HG03103 (cell line): ENCODE data around the gene LCE1F.

Experiments used
- ATAC-seq: cut with Tn5 transposase; IDR thresholded peaks from one replicate; pipeline ENCODE4 v1.9.1; 2021; ENCODE audit warnings: low read depth; ENCODE audit not compliant: unreplicated experiment

The LCE1F gene, protein sequence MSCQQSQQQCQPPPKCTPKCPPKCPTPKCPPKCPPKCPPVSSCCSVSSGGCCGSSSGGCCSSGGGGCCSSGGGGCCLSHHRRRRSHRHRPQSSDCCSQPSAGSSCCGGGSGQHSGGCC

DNA sequence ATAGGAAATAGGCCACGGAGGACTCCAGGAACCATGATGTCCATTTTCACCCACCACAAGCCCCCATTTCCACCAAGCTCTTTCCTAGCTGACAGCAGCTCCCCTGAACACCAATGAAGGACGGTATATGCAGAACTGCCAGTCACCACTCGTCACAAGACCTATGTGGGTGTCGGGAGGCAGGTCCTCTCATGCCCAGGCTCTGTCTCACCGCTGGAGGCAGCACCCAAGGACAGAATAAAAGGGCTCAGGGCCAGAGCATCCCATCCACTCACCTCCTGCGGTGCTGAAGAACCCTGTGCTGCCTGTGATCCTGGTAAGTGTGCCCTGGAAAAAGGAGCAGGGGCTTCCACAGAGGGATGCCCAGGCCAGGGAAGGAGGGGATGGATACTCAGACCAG is at the start of gene LCE1F:
LCE1F (plus strand) TSS at position 266 of the 400 bp plus-strand sequence. CDS start 1,232 bp downstream, outside the sequence.
- ATAC-seq = no peak

DNA sequence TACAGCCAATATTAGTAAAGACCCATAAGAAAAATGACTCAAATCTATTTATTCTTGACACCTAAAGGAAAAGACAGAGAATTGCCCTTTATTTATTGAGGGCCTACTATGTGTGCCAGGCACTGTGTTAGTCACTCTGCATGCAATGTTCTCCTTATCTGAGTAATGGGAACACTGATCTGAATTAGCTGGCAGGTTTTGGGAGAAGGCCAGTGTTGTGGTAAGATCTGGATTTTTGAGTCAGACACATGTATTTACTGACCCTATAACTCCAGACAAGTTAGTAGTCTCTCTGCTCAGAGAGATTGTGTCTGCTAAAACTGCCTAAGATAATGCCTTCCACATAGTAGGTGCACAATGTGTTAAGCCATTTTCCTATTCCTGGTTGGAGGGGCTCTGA is 49.7 kb upstream of the LCE1F start:
- ATAC-seq = no peak

DNA sequence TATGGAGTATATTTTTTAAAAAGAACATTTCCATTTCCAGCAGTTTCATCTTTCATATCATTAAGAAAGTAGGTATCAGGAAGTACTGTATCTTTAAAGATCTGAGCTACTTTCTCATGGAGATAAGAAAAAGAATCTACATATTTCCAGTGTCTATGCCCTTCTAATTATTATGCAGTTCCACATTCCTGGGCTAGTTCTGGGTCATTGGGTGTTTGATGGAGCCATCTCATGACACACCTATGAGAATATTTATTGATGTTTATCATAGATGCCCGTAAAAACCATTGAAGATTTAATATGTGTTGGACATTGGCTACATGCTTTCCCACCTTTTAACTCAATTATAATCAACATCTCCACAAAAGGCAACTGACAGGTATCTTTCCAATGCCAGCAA is 46.0 kb upstream of the LCE1F start:
- ATAC-seq = no peak

DNA sequence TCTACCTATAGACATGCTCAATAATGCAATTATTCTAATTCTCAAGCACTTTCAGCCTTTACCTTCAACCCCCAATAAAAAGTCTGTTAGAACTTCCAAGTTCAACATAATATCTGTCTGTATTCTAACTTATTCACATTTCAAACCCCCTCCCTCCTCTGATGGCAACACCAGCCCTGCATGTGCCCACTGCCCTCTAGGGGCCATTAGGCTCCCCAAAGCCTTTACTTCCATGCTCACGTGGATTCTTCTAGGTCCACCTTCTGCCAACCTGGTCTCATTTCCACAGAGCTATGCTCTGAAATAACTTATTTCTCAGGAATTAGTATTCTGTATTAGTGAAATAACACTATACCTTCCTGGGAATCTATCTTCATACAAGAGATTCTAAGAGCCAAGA is 39.3 kb upstream of the LCE1F start:
- ATAC-seq = no peak

DNA sequence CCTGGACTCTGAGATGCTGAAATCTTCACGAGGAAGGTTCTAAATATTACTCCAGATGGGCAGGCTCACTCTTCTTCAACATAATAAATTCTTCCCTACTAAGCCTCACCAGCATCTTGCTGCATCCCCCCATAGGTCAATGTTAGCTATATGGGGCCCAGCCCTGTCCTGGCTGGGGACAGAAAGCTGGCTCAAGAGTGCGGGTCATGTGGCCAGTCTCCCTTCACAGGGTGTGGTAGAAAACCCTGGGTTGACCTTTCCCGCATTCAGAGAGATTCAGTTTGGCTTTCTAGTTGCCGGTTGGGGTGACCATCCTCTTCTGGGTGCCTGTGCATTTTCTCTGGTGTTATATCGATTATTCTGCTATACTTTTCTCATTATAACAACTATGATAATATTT is 36.9 kb upstream of the LCE1F start:
- no peak for ATAC-seq

DNA sequence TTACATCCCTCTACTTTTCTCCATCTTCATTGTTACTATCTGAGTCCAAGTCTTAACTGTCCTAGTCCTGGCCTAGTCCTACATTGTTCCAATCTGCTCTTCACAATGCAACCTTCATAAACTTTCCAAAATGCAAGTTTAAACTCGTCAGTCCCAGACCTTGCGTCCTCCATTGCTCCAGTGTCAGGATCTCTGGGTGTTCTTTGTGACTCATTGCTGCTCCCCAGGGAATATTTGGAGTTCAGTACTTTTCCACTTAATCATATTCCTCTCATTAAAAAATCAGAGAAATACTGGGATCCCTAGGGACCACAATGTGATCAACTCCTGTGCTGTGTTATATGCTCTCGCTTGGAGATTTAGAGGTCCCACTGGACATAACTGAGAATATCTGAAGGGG is 35.1 kb upstream of the LCE1F start:
- ATAC-seq = no peak

DNA sequence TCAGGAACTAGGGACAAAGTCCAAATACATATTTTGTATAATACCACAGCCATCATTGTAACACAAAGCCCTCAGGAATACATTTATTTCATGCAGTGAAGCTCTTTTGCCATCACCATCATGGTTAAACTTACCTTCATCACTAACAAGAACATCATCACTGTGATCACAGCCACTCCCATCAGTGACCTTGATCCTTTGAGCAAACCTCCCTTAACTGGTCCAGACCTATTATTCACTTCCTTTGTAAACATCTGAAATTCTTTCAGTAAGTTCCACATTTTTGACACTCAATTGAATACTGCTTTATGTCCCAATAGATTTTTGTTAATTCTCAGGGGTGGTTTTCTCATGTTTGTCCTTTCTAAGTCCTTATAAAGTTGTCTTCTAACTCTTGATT is 33.3 kb upstream of the LCE1F start:
- ATAC-seq = no peak

DNA sequence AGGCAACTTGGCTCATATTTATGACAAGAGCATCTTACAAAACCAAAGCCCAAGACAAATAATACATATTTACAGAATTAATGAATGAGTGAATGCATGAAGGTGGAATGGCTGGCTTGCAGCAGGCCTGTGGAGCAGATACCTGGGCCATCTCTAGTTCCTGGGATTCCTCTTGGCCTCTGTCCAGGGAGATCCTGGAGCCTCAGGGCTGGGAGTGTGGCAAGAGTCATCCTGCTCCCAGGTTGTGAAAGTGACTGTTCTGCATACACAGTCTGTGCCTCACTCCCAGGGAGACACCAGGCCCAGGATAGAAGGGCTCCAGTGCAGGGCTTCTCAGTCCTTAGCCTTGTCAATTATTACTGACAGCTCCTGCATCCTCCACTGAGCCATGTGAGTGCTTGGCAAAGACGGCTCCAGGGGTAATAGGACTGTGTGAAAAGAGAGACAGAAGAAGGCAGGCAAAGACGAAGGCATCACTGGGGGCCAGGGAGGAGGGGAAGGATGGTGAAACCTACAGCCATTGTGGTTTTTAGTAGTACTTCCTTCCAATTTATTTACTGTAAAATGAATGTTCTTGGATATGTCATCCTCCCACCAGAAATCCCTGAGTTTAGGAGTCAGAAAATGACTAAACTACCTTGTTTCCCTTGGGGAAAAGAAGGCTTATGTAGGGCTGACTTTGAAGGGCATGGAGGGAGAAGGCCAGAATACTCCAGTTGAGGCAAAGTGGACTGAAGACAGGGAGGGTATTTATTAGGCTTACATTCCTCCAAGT is 31.4 kb upstream of the LCE1F start:
- ATAC-seq = no peak

DNA sequence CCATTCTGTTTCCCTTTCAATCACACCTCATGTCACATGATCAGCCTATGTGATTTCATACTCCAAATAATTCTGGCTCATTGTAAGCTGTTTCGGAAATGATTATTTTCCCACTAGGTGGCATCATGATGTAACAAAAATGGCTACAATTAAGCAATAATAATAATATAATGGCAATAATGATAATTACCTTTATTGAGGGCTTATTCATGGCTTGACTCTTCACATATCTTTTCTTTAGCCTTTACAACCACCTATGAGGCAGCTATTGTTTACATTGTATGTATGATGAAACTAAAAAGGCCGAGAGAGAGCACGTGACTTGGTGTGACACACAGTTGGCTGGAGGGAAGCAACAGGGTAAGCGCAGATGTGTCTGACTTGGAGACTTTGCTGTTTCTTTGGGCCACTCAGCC is 29.6 kb upstream of the LCE1F start:
- ATAC-seq = no peak

DNA sequence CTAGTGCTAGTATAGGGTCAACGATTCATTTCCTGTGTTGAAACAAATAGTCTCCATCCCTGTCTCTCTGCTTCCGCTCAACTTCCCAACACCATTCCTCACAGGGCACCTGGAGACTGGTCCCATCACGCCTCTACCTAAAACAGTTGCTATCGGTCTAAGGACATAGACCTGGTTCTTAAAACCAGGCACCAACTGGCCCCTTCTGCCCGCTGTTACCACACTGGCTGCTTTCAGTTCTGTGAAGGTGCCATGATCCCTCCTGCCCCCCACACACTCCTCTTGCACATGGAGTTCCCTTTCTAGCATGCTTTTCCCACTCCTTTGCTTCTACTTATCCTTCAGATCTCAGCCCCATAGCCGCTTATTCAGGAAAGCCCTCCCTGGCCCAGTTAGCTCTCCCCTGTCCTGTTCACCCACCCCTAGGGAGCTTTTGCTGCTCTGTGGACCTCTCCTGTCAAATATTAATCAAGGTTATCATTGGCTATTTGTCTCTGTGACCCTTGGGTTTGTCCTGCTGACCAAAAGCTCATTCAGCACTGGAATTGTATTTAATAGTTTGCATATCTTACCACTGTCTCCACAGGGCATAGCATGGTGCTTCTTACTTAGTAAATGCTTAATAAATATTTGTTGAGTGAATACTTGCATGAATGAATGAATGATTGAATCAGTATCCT is 29.0 kb upstream of the LCE1F start:
- ATAC-seq = no peak

DNA sequence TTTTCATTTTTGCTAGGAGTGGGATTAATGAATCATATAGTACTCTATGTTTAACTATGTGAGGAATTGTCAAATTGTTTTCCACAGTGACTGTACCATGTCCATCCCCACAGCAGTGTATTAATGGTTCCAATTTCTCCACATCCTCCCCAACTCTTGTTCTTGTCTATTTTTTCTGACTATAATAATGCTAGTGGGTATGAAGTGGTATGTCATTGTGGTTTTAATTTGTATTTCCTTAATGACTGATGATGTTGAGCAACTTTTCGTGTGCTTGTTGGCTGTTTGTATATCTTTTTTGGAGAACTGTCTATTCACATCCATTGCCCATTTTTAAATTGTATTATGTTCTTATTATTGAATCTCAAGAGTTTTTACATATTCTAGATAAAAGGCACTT is 27.1 kb upstream of the LCE1F start:
- ATAC-seq = no peak

DNA sequence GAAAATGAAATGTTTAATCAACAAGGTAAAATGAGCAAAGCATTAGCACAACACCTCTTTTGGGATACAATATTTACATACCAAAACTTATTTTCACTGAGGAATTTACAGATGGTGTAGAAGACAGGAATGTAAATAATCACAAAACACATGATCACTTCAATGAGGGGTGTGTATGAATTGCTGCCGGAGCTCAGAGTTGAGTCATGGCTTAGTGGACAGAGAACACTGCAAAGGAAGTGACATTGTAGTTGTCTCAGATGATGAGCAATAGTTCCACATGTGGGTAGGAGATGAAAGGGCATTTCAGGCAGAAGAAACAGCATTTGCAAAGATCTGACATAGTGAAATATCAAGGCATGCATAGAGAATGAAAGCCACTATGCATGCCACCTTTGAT is 22.7 kb upstream of the LCE1F start:
- ATAC-seq = no peak

DNA sequence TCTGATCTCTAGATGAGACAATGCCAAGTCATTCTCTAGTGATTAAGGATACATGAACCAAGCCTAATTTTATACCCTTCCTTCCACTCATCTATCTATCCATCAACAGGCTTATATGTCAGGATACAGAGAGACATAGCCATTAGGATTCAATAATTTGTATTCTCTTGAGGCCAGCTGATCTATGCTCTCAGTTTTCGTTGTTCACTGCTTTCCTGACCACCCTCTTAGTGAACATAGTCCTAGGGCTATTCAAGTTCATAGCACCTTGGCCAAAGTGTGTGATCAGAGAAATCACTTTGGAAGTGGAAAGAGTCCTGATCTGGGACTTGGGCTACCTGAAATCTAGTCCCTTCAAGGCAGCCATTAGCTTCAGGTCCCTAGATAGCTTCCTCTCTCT is 21.4 kb upstream of the LCE1F start:
- no peak for ATAC-seq

DNA sequence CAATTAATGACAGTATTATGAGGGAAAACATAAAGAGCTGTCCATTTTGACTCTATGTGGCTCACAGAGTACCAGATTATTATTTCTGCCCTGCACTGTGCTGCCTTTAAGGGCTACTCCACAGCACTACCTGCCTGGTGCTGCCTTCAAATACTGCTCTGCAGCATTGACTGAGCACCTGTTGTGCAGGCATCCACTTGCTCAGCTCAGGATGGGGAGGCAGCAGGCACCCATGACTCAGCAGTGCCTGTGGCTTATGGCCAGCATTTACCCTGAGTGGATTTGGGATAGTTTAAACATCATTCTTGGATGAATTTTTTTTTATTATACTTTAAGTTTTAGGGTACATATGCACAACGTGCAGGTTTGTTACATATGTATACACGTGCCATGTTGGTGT is 18.1 kb upstream of the LCE1F start:
- ATAC-seq = no peak

DNA sequence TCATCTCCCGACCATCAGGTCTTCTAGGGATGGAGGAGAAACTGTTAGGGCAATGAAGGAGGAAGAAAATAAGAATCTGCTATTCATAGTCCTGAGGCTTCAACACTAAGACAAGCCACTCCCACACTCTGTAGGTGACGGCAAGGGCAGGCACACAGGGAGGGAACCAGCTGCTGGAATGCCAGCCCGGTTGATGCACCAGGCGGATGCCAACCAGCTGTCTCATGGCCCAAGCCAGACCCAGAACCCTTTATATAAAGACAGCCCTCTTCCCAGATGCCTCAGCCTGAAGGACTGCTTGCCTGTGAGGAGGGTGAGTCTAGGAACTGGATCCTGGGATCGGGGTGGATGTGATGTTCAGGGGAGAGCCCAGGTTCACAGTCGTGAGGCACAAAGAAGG is 17.2 kb upstream of the LCE1F start, which contains the start of gene KPRP:
KPRP (plus strand) TSS at position 279 of the 400 bp plus-strand sequence. CDS start 1,564 bp downstream, outside the sequence.
- no peak for ATAC-seq

DNA sequence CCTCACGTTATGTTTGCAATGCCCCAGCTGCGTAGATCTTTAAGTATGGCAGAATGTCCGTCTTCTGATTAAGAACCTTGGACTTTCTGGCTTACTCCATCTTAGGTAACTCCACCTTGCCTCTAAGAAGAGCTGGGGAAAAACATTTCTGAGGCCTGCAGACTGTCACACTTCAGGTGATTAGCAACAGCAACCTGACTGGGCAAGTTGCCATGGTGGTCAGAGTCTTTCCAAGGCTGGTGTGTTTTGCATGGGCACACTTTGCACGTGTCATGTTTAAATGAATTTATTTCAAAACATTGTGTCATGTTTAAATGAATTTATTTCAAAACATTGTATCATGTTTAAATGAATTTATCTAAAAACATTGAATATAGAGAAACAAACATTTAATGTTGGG is 16.3 kb upstream of the LCE1F start:
- no peak for ATAC-seq

DNA sequence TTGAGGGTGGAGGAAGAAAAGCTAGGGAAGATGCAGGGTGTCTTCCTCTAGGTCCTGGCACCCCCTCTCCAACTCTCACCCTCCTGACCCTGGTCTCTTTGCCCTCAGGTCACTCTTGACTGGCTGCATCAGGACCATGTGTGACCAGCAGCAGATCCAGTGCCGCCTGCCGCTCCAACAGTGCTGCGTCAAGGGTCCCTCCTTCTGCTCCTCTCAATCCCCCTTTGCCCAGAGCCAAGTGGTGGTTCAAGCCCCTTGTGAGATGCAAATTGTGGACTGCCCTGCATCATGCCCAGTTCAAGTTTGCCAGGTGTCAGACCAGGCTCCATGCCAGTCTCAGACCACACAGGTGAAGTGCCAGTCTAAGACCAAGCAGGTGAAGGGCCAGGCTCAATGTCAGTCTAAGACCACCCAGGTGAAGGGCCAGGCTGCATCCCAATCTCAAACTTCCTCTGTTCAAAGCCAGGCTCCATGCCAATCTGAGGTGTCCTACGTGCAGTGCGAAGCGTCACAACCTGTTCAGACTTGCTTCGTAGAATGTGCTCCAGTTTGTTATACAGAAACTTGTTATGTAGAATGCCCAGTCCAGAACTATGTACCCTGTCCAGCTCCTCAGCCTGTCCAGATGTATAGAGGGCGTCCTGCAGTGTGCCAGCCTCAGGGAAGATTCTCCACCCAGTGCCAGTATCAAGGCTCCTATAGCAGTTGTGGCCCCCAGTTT is 15.3 kb upstream of the LCE1F start:
- ATAC-seq = no peak

DNA sequence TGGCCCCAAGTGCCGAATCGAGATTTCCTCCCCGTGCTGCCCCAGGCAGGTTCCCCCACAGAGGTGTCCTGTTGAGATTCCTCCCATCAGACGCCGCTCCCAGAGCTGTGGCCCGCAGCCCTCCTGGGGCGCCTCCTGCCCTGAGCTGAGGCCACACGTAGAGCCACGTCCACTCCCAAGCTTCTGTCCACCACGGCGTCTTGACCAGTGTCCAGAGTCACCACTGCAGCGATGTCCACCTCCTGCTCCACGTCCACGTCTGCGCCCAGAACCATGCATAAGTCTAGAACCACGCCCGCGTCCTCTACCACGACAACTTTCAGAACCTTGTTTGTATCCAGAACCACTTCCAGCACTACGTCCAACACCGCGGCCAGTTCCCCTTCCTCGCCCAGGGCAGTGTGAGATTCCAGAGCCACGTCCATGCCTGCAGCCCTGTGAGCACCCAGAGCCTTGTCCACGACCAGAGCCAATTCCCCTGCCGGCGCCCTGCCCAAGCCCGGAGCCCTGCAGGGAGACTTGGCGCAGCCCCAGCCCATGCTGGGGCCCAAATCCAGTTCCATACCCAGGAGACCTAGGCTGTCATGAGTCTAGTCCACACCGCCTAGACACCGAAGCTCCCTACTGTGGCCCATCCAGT is 14.3 kb upstream of the LCE1F start:
- ATAC-seq = no peak

DNA sequence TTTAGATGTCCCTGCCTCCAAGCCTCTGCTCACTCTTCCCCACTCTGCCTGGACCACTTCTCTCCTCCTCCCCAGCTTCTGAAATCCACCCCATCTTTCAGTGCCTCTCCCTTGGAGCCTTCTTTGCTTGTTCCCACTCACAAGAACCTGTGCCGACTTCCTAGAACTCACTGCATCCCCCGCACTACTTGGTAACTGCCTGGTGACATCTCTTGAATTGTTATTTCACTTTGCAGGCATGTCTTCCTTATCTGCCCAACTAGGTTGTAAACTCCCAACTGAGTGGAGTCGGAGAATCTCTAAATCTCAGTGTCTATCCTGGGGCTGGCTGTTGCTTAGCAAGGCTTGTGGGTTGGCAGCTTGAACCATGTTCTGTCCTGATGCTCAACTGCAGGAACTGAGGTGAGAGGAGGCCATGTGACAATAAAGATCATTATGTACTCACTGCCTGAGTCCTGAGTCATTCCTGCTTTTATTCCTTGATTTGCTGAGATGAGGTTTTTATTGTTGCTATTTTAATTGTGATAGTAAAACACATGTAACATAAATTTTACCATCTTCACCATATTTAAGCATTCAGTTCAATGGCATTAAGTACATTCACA is 13.2 kb upstream of the LCE1F start:
- no peak for ATAC-seq

DNA sequence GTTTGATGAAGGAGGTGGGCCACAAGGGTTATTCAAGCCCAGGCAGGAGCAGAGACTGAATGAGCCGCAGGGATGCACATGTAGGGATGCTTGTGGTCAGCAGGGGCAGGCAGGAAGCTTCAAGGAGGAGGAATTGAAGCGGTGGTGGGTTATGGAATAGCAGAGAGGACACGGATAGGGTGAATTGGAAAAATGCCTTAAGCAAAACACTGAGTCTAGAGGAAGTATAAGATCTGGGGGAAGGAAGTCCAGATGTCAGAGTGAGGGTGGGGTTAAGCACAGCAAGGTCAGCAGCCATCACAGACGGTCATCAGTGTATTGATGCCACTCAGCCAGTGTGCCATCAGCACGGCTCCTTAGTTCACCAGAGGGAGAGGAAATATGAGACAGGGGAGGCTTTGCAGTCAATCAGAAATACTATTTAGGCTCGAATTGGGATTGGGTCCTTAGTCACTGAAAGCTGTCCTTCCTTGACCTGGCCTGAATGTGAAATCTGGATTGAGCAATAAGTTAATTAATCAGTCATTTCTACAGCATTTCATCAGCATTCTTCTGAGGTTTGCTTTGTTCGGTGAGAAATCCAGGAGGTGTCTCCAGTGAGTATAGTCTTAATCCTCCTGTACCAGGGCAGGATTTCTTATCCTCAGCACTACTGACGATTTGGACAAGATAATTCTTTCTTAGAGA is 6.0 kb upstream of the LCE1F start:
- no peak for ATAC-seq
